ENCODE measurements around the gene SPTLC1. TPM values are rescaled to one million over a fixed set of nuclear protein-coding genes. Genes with fewer than 3 reads are reported as not detected.

SPTLC1 gene
- total and polyA plus RNA-seq, 2 of the 13 experiments (the other 11 are each of a cell fraction or from before 2014, with no cell fraction given): 56.2 to 72.5 TPM

- TF ChIP-seq PCBP1 (IDR thresholded peaks at IDR 0.05; ENCODE audit: borderline replicate concordance, low read depth, low read length) (no peak), MTERF4 (CRISPR knock-in tag; IDR thresholded peaks at IDR 0.05) (no peak), MTA3 (CRISPR knock-in tag; IDR thresholded peaks at IDR 0.05) (no peak), NR1H2 (CRISPR knock-in tag; IDR thresholded peaks at IDR 0.05; ENCODE audit: borderline replicate concordance, low read depth) (no peak), THAP11 (CRISPR knock-in tag; IDR thresholded peaks at IDR 0.05) (peak; percentile 39; the same call in 1 of the 2 replicates), CREB1 (IDR thresholded peaks at IDR 0.05) (no peak), CREB1 (CRISPR knock-in tag; IDR thresholded peaks at IDR 0.05) (no peak), EED (CRISPR knock-in tag; IDR thresholded peaks at IDR 0.05) (no peak), ZNF274 (CRISPR knock-in tag; IDR thresholded peaks at IDR 0.05) (peak; percentile 52), CAMTA2 (CRISPR knock-in tag; IDR thresholded peaks at IDR 0.05; ENCODE audit: borderline replicate concordance) (no peak), ZMYM4 (CRISPR knock-in tag; IDR thresholded peaks at IDR 0.05) (peak; percentile 76), ERF (CRISPR knock-in tag; IDR thresholded peaks at IDR 0.05) (0 out of 2 replicates have a peak, but pooled peaks have one; percentile 24), SP140L (CRISPR knock-in tag; IDR thresholded peaks at IDR 0.05; ENCODE audit: borderline replicate concordance) (no peak), GABPA (IDR thresholded peaks at IDR 0.05; ENCODE audit: low read depth, low read length) (no peak), GABPA (CRISPR knock-in tag; IDR thresholded peaks at IDR 0.05; ENCODE audit: low read depth) (peak; percentile 21; the same call in 1 of the 2 replicates), ZNF34 (CRISPR knock-in tag; IDR thresholded peaks at IDR 0.05; ENCODE audit: borderline replicate concordance) (no peak), TEAD3 (CRISPR knock-in tag; optimal IDR thresholded peaks at IDR 0.05; ENCODE audit: borderline replicate concordance) (no peak), MED1 (CRISPR knock-in tag; IDR thresholded peaks at IDR 0.05) (no peak; the same call in 1 of the 2 replicates), ZNF496 (CRISPR knock-in tag; IDR thresholded peaks at IDR 0.05; ENCODE audit: insufficient replicate concordance) (no peak), DMTF1 (CRISPR knock-in tag; IDR thresholded peaks at IDR 0.05) (no peak), ZFP1 (CRISPR knock-in tag; IDR thresholded peaks at IDR 0.05) (peak; percentile 29; the same call in 1 of the 2 replicates), ZNF263 (CRISPR knock-in tag; IDR thresholded peaks at IDR 0.05) (0 out of 2 replicates have a peak, but pooled peaks have one; percentile 23), ZMYM3 (CRISPR knock-in tag; IDR thresholded peaks at IDR 0.05) (no peak; the same call in 1 of the 2 replicates), KLF13 (CRISPR knock-in tag; IDR thresholded peaks at IDR 0.05) (no peak), ZNF431 (CRISPR knock-in tag; IDR thresholded peaks at IDR 0.05; ENCODE audit: borderline replicate concordance, low read depth) (no peak), ZNF839 (CRISPR knock-in tag; IDR thresholded peaks at IDR 0.05; ENCODE audit: borderline replicate concordance) (no peak), ZNF512 (CRISPR knock-in tag; IDR thresholded peaks at IDR 0.05) (no peak)
Observed at GRCh38 chr9:92138157-92138959, 23.1 kb upstream of the SPTLC1 start (continued).
